CD4-positive, CD25-positive, alpha-beta regulatory T cell (primary cell): ENCODE data around the gene TP53I3. TPM values are rescaled to one million over a fixed set of nuclear protein-coding genes. Genes with fewer than 3 reads are reported as not detected.
"Not testable (repeated sequence)": the region's sequence is repeated elsewhere in the genome, so short reads cannot be mapped to it uniquely, and the experiment has no call there.

Experiments
- ATAC-seq, 2 donors: fragments of 150-1000 bp; cut with Tn5 transposase; one replicate each; pipeline ENCODE4 v1.10.0; 2021; ENCODE audit warnings: low read depth in 2 of 2, moderate number of reproducible peaks in 2 of 2, moderate library complexity in 1 of 2
- DNase-seq, 3 donors: peaks; one replicate each; pipeline versions ENCODE4 v3.0.0 to v3.0.0-alpha.2; 2012 to 2022; ENCODE audit warnings: mixed read lengths in 1 of 3
- H3K27ac ChIP-seq: one replicate; pipeline ENCODE4 v1.7.0; 2013; ENCODE audit warnings: mild to moderate bottlenecking, low read length; ENCODE audit not compliant: insufficient read depth, poor library complexity, severe bottlenecking
- H3K27me3 ChIP-seq: one replicate; pipeline ENCODE4 v1.7.0; 2013; ENCODE audit warnings: low read length; ENCODE audit not compliant: control insufficient read depth, insufficient read depth
- H3K36me3 ChIP-seq: one replicate; pipeline ENCODE4 v1.7.0; 2013; ENCODE audit warnings: mild to moderate bottlenecking, low read length, moderate library complexity; ENCODE audit not compliant: control insufficient read depth, insufficient read depth
- H3K4me1 ChIP-seq: 2 replicates; pipeline ENCODE4 v1.7.0; 2013; ENCODE audit warnings: mild to moderate bottlenecking, low read length; ENCODE audit not compliant: insufficient read depth, control insufficient read depth, poor library complexity, severe bottlenecking
- H3K4me3 ChIP-seq: one replicate; pipeline ENCODE4 v1.7.0; 2013; ENCODE audit warnings: low read depth, mild to moderate bottlenecking, low read length, moderate library complexity
- H3K9me3 ChIP-seq, 2 experiments: 1 replicate in 1 of 2; 2 replicates in 1 of 2; pipeline ENCODE4 v1.7.0; 2013; ENCODE audit warnings: low read length in 2 of 2, mild to moderate bottlenecking in 1 of 2, moderate library complexity in 1 of 2; ENCODE audit not compliant: control insufficient read depth in 2 of 2
- H3K27ac Mint-ChIP-seq, 3 donors: one replicate each; pipeline ENCODE4 v1.8.0; 2020 to 2022; ENCODE audit warnings: mild to moderate bottlenecking in 3 of 3, mixed read lengths in 3 of 3, moderate library complexity in 2 of 3
- H3K27me3 Mint-ChIP-seq: one replicate; pipeline ENCODE4 v1.8.0; 2022; ENCODE audit warnings: mild to moderate bottlenecking, mixed read lengths
- H3K36me3 Mint-ChIP-seq: one replicate; pipeline ENCODE4 v1.8.0; 2020; ENCODE audit warnings: mixed read lengths
- H3K4me1 Mint-ChIP-seq, 4 donors: one replicate each; pipeline ENCODE4 v1.8.0; 2020 to 2022; ENCODE audit warnings: mixed read lengths in 4 of 4, mild to moderate bottlenecking in 1 of 4
- H3K4me3 Mint-ChIP-seq, 4 donors: one replicate each; pipeline ENCODE4 v1.8.0; 2020 to 2022; ENCODE audit warnings: mild to moderate bottlenecking in 4 of 4, mixed read lengths in 4 of 4, moderate library complexity in 3 of 4
- H3K9me3 Mint-ChIP-seq, 7 donors: one replicate each; pipeline ENCODE4 v1.8.0; 2020 to 2022; ENCODE audit warnings: mixed read lengths in 7 of 7, mild to moderate bottlenecking in 3 of 7, moderate library complexity in 2 of 7
- polyA plus RNA-seq, 4 donors: library from polyadenylated mRNA; unstranded; fragments of 300-500 nt; fragmentation: Illumina TruSeq; gene quantifications; one replicate each; pipeline ENCODE4 v1.2.3, GENCODE V29; 2021
- total RNA-seq: library from RNA; stranded (reverse); gene quantifications from one replicate; pipeline ENCODE4 v1.2.3, GENCODE V29; 2022

The TP53I3 gene
- total and polyA plus RNA-seq, 5 donors from 2014 or later: 0.25 to 1.5 (median 1.1) TPM; not detected in 1

- peaks cover 3 to 35% (median 14%) of the 10 kb centered on the region in 7 donors for H3K9me3 Mint-ChIP-seq
- H3K4me3 ChIP-seq: no peak overlapping the region
- H3K4me1 Mint-ChIP-seq: peaks cover 0 to 4% (median 0%) of the 10 kb centered on the region in 4 donors
- no peaks in the 10 kb centered on the region for H3K4me1 ChIP-seq
- H3K27me3 ChIP-seq: no peaks in the 10 kb centered on the region
- peak overlapping the region in 1 of 3 donors; percentile 38 for H3K27ac Mint-ChIP-seq
- H3K36me3 Mint-ChIP-seq: peaks cover 26% of the 10 kb centered on the region
- no peak for DNase-seq
- ATAC-seq: no peak
- no peak overlapping the region for H3K4me3 Mint-ChIP-seq
- peaks cover 3% of the 10 kb centered on the region for H3K36me3 ChIP-seq
- H3K27me3 Mint-ChIP-seq: peaks cover 4% of the 10 kb centered on the region
- H3K27ac ChIP-seq: no peak overlapping the region
- peaks cover 3 to 7% of the 10 kb centered on the region in 2 experiments for H3K9me3 ChIP-seq
Observed at GRCh38 chr2:24106786-24107185, 22.2 kb upstream of the TP53I3 start.

GRCh38 chr2:24105816-24106215 lies 21.2 kb upstream of the TP53I3 start:
- no peak for DNase-seq

GRCh38 chr2:24104906-24105305 lies 20.3 kb upstream of the TP53I3 start:
- no peaks in the 10 kb centered on the region for H3K27me3 ChIP-seq
- ATAC-seq: no peak
- H3K4me3 ChIP-seq: no peak overlapping the region
- Mint-ChIP-seq H3K4me3 (no peak overlapping the region), H3K9me3 (peaks cover 5 to 41% (median 13%) of the 10 kb centered on the region in 7 donors), H3K36me3 (peaks cover 30% of the 10 kb centered on the region), H3K27me3 (peaks cover 4% of the 10 kb centered on the region), H3K27ac (no peak overlapping the region), H3K4me1 (peaks cover 0 to 4% (median 0%) of the 10 kb centered on the region in 4 donors)
- peaks cover 3% of the 10 kb centered on the region for H3K36me3 ChIP-seq
- H3K9me3 ChIP-seq: peaks cover 3 to 7% of the 10 kb centered on the region in 2 experiments
- no peak overlapping the region for H3K27ac ChIP-seq
- DNase-seq: no peak
- H3K4me1 ChIP-seq: no peaks in the 10 kb centered on the region

More at GRCh38 chr2:24105816-24106215, 21.2 kb upstream of the TP53I3 start:
- Mint-ChIP-seq H3K36me3 (peaks cover 27% of the 10 kb centered on the region), H3K4me1 (peaks cover 0 to 4% (median 0%) of the 10 kb centered on the region in 4 donors), H3K27ac (no peak overlapping the region), H3K4me3 (no peak overlapping the region), H3K9me3 (peaks cover 5 to 35% (median 12%) of the 10 kb centered on the region in 7 donors), H3K27me3 (peaks cover 4% of the 10 kb centered on the region)
- Histone ChIP-seq H3K27ac (no peak overlapping the region), H3K9me3 (peaks cover 3 to 7% of the 10 kb centered on the region in 2 experiments), H3K27me3 (no peaks in the 10 kb centered on the region), H3K4me3 (no peak overlapping the region), H3K4me1 (no peaks in the 10 kb centered on the region), H3K36me3 (peaks cover 3% of the 10 kb centered on the region)
- ATAC-seq: no peak

- ATAC-seq (no peak), DNase-seq (no peak)
- Histone ChIP-seq H3K9me3 (peaks cover 3 to 7% of the 10 kb centered on the region in 2 experiments), H3K27ac (no peak overlapping the region), H3K4me3 (no peak overlapping the region), H3K36me3 (peaks cover 3% of the 10 kb centered on the region), H3K27me3 (no peaks in the 10 kb centered on the region), H3K4me1 (no peaks in the 10 kb centered on the region)
- Mint-ChIP-seq H3K27me3 (peaks cover 4% of the 10 kb centered on the region), H3K4me1 (peaks cover 0 to 4% (median 0%) of the 10 kb centered on the region in 4 donors), H3K27ac (no peak overlapping the region), H3K9me3 (peaks cover 7 to 41% (median 13%) of the 10 kb centered on the region in 7 donors), H3K4me3 (no peak overlapping the region), H3K36me3 (peaks cover 29% of the 10 kb centered on the region)
Observed at GRCh38 chr2:24104110-24104650, 19.5 kb upstream of the TP53I3 start.

- Mint-ChIP-seq H3K36me3 (peaks cover 23% of the 10 kb centered on the region), H3K27me3 (peaks cover 4% of the 10 kb centered on the region), H3K9me3 (peaks cover 4 to 39% (median 12%) of the 10 kb centered on the region in 7 donors), H3K27ac (no peak overlapping the region), H3K4me1 (peaks cover 0 to 4% (median 0%) of the 10 kb centered on the region in 4 donors), H3K4me3 (no peak overlapping the region)
- Histone ChIP-seq H3K27me3 (no peaks in the 10 kb centered on the region), H3K36me3 (peaks cover 3% of the 10 kb centered on the region), H3K9me3 (peaks cover 3 to 7% of the 10 kb centered on the region in 2 experiments), H3K27ac (no peak overlapping the region), H3K4me3 (no peak overlapping the region), H3K4me1 (no peaks in the 10 kb centered on the region)
- ATAC-seq (no peak), DNase-seq (no peak)
Observed at GRCh38 chr2:24102677-24103076, 18.0 kb upstream of the TP53I3 start.

- H3K4me3 ChIP-seq: no peak overlapping the region
- H3K36me3 Mint-ChIP-seq: peaks cover 21% of the 10 kb centered on the region
- peaks cover 3% of the 10 kb centered on the region for H3K27me3 Mint-ChIP-seq
- H3K9me3 Mint-ChIP-seq: peaks cover 3 to 32% (median 10%) of the 10 kb centered on the region in 7 donors
- H3K4me1 ChIP-seq: no peaks in the 10 kb centered on the region
- DNase-seq (no peak), ATAC-seq (no peak)
- H3K27ac Mint-ChIP-seq: no peak overlapping the region
- peaks cover 3% of the 10 kb centered on the region for H3K36me3 ChIP-seq
- peaks cover 0 to 3% (median 0%) of the 10 kb centered on the region in 4 donors for H3K4me1 Mint-ChIP-seq
- no peaks in the 10 kb centered on the region for H3K27me3 ChIP-seq
- H3K27ac ChIP-seq: no peak overlapping the region
- peaks cover 3 to 7% of the 10 kb centered on the region in 2 experiments for H3K9me3 ChIP-seq
- no peak overlapping the region for H3K4me3 Mint-ChIP-seq
Observed at GRCh38 chr2:24101992-24102391, 17.4 kb upstream of the TP53I3 start.

- ATAC-seq, H3K4me1 ChIP-seq, H3K4me3 Mint-ChIP-seq, H3K27ac Mint-ChIP-seq, H3K27me3 Mint-ChIP-seq, DNase-seq, H3K4me1 Mint-ChIP-seq, H3K27me3 ChIP-seq, H3K4me3 ChIP-seq, H3K36me3 ChIP-seq, H3K27ac ChIP-seq, H3K9me3 ChIP-seq: not testable (repeated sequence)
- Mint-ChIP-seq H3K36me3 (peaks cover 22% of the 10 kb centered on the region), H3K9me3 (peaks cover 0 to 24% (median 5%) of the 10 kb centered on the region in 7 donors)
Observed at GRCh38 chr2:24100732-24101131, 16.1 kb upstream of the TP53I3 start.

GRCh38 chr2:24095171-24095677 lies 10.6 kb upstream of the TP53I3 start:
- not testable (repeated sequence) for H3K27ac Mint-ChIP-seq, H3K4me1 ChIP-seq, H3K4me3 ChIP-seq, H3K36me3 ChIP-seq, DNase-seq, H3K36me3 Mint-ChIP-seq, H3K27me3 ChIP-seq, H3K9me3 ChIP-seq, H3K27me3 Mint-ChIP-seq, H3K27ac ChIP-seq, ATAC-seq, H3K4me3 Mint-ChIP-seq, H3K4me1 Mint-ChIP-seq
- H3K9me3 Mint-ChIP-seq: peaks cover 0 to 16% (median 1%) of the 10 kb centered on the region in 7 donors
